Islet of Langerhans (tissue), 1 donor: ENCODE results near the gene RASGRF1.

Experiments used
- FAIRE-seq: peaks from one replicate; lab custom pipeline; 2011; peaks lifted over from hg19 to GRCh38; lab: Jason Lieb, UNC

RASGRF1 gene

GRCh38 chr15:79093352-79093935 lies 2.9 kb upstream of the RASGRF1 start:
- no peak for FAIRE-seq

- FAIRE-seq = no peak
Observed at GRCh38 chr15:79092382-79092781, 1.8 kb upstream of the RASGRF1 start.

- FAIRE-seq = no peak
Observed at GRCh38 chr15:79091204-79091867, 756 bp upstream of the RASGRF1 start.

- no peak for FAIRE-seq
Observed at GRCh38 chr15:79089890-79090486, 592 bp downstream of the RASGRF1 start.

GRCh38 chr15:79089331-79089889 lies 1.2 kb downstream of the RASGRF1 start:
- FAIRE-seq = no peak

GRCh38 chr15:79088426-79089205 lies 2.0 kb downstream of the RASGRF1 start:
- no peak for FAIRE-seq

- no peak for FAIRE-seq
Observed at GRCh38 chr15:79086814-79087213, 3.8 kb downstream of the RASGRF1 start.

- no peak for FAIRE-seq
Observed at GRCh38 chr15:79084308-79084968, 6.1 kb downstream of the RASGRF1 start.

GRCh38 chr15:79083154-79083553 lies 7.4 kb downstream of the RASGRF1 start:
- no peak for FAIRE-seq

GRCh38 chr15:79082363-79083070 lies 8.1 kb downstream of the RASGRF1 start:
- no peak for FAIRE-seq

- no peak for FAIRE-seq
Observed at GRCh38 chr15:79078763-79079410, 11.7 kb downstream of the RASGRF1 start.

GRCh38 chr15:79078003-79078402 lies 12.6 kb downstream of the RASGRF1 start:
- no peak for FAIRE-seq

GRCh38 chr15:79076661-79077060 lies 13.9 kb downstream of the RASGRF1 start:
- no peak for FAIRE-seq

GRCh38 chr15:79075256-79075655 lies 15.3 kb downstream of the RASGRF1 start:
- no peak for FAIRE-seq

- no peak for FAIRE-seq
Observed at GRCh38 chr15:79073336-79073735, 17.2 kb downstream of the RASGRF1 start.

- no peak for FAIRE-seq
Observed at GRCh38 chr15:79071901-79072300, 18.7 kb downstream of the RASGRF1 start.

- FAIRE-seq = no peak
Observed at GRCh38 chr15:79068790-79069189, 21.8 kb downstream of the RASGRF1 start.

GRCh38 chr15:79067969-79068368 lies 22.6 kb downstream of the RASGRF1 start:
- FAIRE-seq = no peak

- FAIRE-seq = no peak
Observed at GRCh38 chr15:79067072-79067833, 23.3 kb downstream of the RASGRF1 start.

- no peak for FAIRE-seq
Observed at GRCh38 chr15:79066391-79067071, 24.0 kb downstream of the RASGRF1 start.
